HCT116 (cell line): Measurements from ENCODE around the gene ASPHD2.

Experiments used
- CBX3 ChIP-seq: IDR thresholded peaks from 2 replicates; pipeline ENCODE4 v1.6.1; 2012; ENCODE audit warnings: low read depth
- CTCF ChIP-seq, 3 experiments: fragments of 200-600 bp in 1 of 3; sonication (generic) in 1 of 3; IDR thresholded peaks in 2 of 3; conservative IDR thresholded peaks in 1 of 3; 2 replicates each; pipeline ENCODE4 v1.5.1; 2012 to 2017; ENCODE audit warnings: low read depth in 2 of 3, low read length in 2 of 3, antibody characterized with exemption in 1 of 3, borderline replicate concordance in 1 of 3, control low read depth in 1 of 3, mild to moderate bottlenecking in 1 of 3, mixed read lengths in 1 of 3, mixed run types in 1 of 3, moderate library complexity in 1 of 3; ENCODE audit not compliant: insufficient read depth in 1 of 3
- EGR1 ChIP-seq: IDR thresholded peaks from 2 replicates; pipeline ENCODE4 v1.6.1; 2012; ENCODE audit warnings: low read depth
- EZH2 ChIP-seq: fragments of 200-600 bp; sonication (generic); IDR thresholded peaks from 2 replicates; pipeline ENCODE4 v1.6.1; 2017; ENCODE audit warnings: antibody characterized with exemption, mixed run types
- EZH2phosphoT487 ChIP-seq: fragments of 200-600 bp; IDR thresholded peaks from 2 replicates; pipeline ENCODE4 v1.6.1; 2018; ENCODE audit warnings: antibody characterized with exemption, borderline replicate concordance
- MAX ChIP-seq: IDR thresholded peaks from 2 replicates; pipeline ENCODE4 v1.6.1; 2012
- POLR2A ChIP-seq: IDR thresholded peaks from 2 replicates; pipeline ENCODE4 v1.7.0; 2011; ENCODE audit warnings: borderline replicate concordance; ENCODE audit not compliant: insufficient read depth, insufficient read length; ENCODE audit errors: extremely low read depth
- POLR2AphosphoS5 ChIP-seq: IDR thresholded peaks from 2 replicates; pipeline ENCODE4 v1.6.1; 2011; ENCODE audit warnings: mild to moderate bottlenecking, low read depth, low read length, moderate library complexity
- RAD21 ChIP-seq: IDR thresholded peaks from 2 replicates; pipeline ENCODE4 v1.6.1; 2012; ENCODE audit warnings: low read depth, mild to moderate bottlenecking
- SIN3A ChIP-seq: IDR thresholded peaks from 2 replicates; pipeline ENCODE4 v1.6.1; 2012; ENCODE audit warnings: low read depth
- SRF ChIP-seq: IDR thresholded peaks from 2 replicates; pipeline ENCODE4 v1.6.1; 2012; ENCODE audit warnings: low read depth
- TCF7L2 ChIP-seq: IDR thresholded peaks from 2 replicates; pipeline ENCODE4 v1.7.0; 2011; ENCODE audit warnings: borderline replicate concordance, inconsistent platforms; ENCODE audit not compliant: insufficient read depth, insufficient read length; ENCODE audit errors: extremely low read depth
- YY1 ChIP-seq: IDR thresholded peaks from 2 replicates; pipeline ENCODE4 v1.6.1; 2011; ENCODE audit warnings: low read length, low read depth, moderate library complexity, mild to moderate bottlenecking; ENCODE audit not compliant: insufficient replicate concordance; ENCODE audit errors: extremely low read depth

DNA sequence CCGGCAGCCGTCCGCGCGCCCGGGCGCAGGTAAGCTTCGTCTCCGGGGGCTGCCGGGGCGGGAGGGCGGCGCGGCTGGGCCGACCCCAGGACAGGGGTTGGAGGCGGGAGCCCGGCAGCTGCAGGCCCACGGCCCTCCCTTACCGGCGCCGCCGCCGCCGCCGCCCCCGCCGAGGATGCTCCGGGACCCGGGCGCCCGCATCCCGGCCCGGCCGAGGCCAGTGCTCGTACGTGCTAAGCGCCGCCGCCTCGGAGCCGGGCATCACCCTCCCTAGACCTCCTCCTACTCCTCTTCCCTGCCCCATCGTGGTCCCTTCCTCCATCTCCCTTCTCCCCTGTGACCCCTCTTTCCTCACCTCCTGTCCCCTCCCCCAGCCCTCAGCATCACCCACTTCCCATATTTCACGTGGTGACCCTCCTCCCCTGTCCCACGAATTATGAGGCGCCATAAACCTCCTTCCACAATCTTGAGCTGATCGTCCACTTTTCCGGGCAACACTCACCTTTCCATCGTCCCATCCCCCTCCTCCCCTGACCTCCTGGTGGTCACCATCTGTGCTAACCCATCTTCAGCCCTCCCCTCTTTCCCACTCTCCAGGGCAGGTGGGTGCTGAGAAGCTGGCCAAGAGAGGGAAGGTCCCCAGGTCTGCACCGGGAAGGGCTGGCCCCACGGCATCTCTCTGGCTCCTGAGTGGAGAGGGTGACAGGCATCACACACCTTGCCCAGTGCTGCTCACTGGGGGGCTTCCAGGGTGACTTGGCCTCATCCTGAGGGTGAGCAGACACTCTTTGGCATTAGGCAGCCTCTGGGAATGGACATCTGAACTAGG is 612 bp downstream of the ASPHD2 start:
- TF ChIP-seq EZH2phosphoT487, result no peak
- TF ChIP-seq CTCF (IDR thresholded peaks at IDR 0.05 in 2 of 3, conservative IDR thresholded peaks at IDR 0.05 in 1 of 3; ENCODE audit: borderline replicate concordance in 1 of 3, insufficient read depth in 1 of 3, low read depth in 2 of 3, low read length in 2 of 3), result no peak
- no peak for TF ChIP-seq POLR2AphosphoS5
- no peak for TF ChIP-seq MAX
- TF ChIP-seq TCF7L2, result no peak
- TF ChIP-seq EGR1, result no peak
- no peak for TF ChIP-seq RAD21
- TF ChIP-seq POLR2A, result no peak
- no peak for TF ChIP-seq EZH2
- no peak for TF ChIP-seq YY1
- TF ChIP-seq SRF, result no peak
- no peak for TF ChIP-seq SIN3A
- no peak for TF ChIP-seq CBX3
